A673 (cell line): ENCODE measurements around the gene MAP3K5. TPM values are rescaled to one million over a fixed set of nuclear protein-coding genes. Genes with fewer than 3 reads are reported as not detected.

Source experiments
- BruUV-seq: library from RNA; stranded (reverse); fragments of 400-500 nt; replicated peaks from 2 replicates; lab custom pipeline; 2021; lab: Mats Ljungman, UMichigan
- CTCF ChIA-PET: fragments of 300-600 bp; sonication (Branson Sonifier 250); formaldehyde crosslinking; loops from one replicate; lab custom pipeline; 2022; ENCODE audit warnings: antibody characterized with exemption; lab: Charles Lee
- POLR2A ChIA-PET: fragments of 300-600 bp; sonication (Branson Sonifier 250); formaldehyde crosslinking; loops from one replicate; lab custom pipeline; 2022; ENCODE audit warnings: antibody characterized with exemption; ENCODE audit not compliant: low non-redundant PET; lab: Charles Lee
- DNase-seq: peaks from one replicate; pipeline ENCODE4 v3.0.0-alpha.2; 2015; ENCODE audit warnings: low spot score
- H3K27ac ChIP-seq: fragments of 200-600 bp; sonication (generic); 2 replicates; pipeline ENCODE4 v1.5.1; 2016; ENCODE audit warnings: mixed run types, low read depth, mild to moderate bottlenecking, mixed read lengths, antibody characterized with exemption, low read length; ENCODE audit not compliant: poor library complexity, severe bottlenecking
- H3K27me3 ChIP-seq: fragments of 200-600 bp; sonication (generic); replicated peaks from 2 replicates; pipeline ENCODE4 v1.6.1; 2017; ENCODE audit warnings: mixed run types, low read depth, mild to moderate bottlenecking, mixed read lengths, antibody characterized with exemption, low read length; ENCODE audit not compliant: insufficient read depth, poor library complexity
- H3K36me3 ChIP-seq: fragments of 200-600 bp; sonication (generic); 2 replicates; pipeline ENCODE4 v1.6.1; 2016; ENCODE audit warnings: mixed run types, mild to moderate bottlenecking, mixed read lengths, antibody characterized with exemption, low read length; ENCODE audit not compliant: insufficient read depth, poor library complexity, severe bottlenecking
- H3K4me1 ChIP-seq: fragments of 200-600 bp; sonication (generic); 2 replicates; pipeline ENCODE4 v1.6.1; 2017; ENCODE audit warnings: mixed run types, mild to moderate bottlenecking, mixed read lengths, antibody characterized with exemption, low read length; ENCODE audit not compliant: insufficient read depth, poor library complexity, severe bottlenecking
- H3K4me3 ChIP-seq: fragments of 200-600 bp; sonication (generic); 2 replicates; pipeline ENCODE4 v1.5.1; 2016; ENCODE audit warnings: low read depth, mixed run types, mild to moderate bottlenecking, mixed read lengths, low read length; ENCODE audit not compliant: poor library complexity, severe bottlenecking
- H3K9me3 ChIP-seq: fragments of 200-600 bp; sonication (generic); 2 replicates; pipeline ENCODE4 v1.6.1; 2016; ENCODE audit warnings: mixed run types, low read depth, mild to moderate bottlenecking, mixed read lengths, antibody characterized with exemption, low read length; ENCODE audit not compliant: poor library complexity, severe bottlenecking
- EZH2 ChIP-seq: fragments of 200-600 bp; sonication (generic); IDR thresholded peaks from 2 replicates; pipeline ENCODE4 v1.6.1; 2017; ENCODE audit warnings: borderline replicate concordance, low read depth, mild to moderate bottlenecking, mixed read lengths, antibody characterized with exemption, low read length; ENCODE audit not compliant: poor library complexity, severe bottlenecking
- intact Hi-C: fragments of 100-400 bp; cut with micrococcal nuclease; formaldehyde crosslinking; loops from one replicate; pipeline ENCODE4 v1.10.0; 2022; ENCODE audit not compliant: unreplicated experiment
- total RNA-seq: library from RNA; stranded (reverse); gene quantifications from 2 replicates; pipeline ENCODE4 v1.2.3, GENCODE V29; 2021
- TF ChIP-seq, protein P1 (sequence below): fragments of 300-800, 200-600 bp; sonication (generic); conservative IDR thresholded peaks from 2 replicates; pipeline ENCODE4 v1.5.1; 2017; ENCODE audit warnings: low read depth, mild to moderate bottlenecking, antibody characterized with exemption, low read length, moderate library complexity, mixed read lengths

MAP3K5 gene
- total RNA-seq, 1 experiment from 2014 or later: 5.4 TPM

DNA sequence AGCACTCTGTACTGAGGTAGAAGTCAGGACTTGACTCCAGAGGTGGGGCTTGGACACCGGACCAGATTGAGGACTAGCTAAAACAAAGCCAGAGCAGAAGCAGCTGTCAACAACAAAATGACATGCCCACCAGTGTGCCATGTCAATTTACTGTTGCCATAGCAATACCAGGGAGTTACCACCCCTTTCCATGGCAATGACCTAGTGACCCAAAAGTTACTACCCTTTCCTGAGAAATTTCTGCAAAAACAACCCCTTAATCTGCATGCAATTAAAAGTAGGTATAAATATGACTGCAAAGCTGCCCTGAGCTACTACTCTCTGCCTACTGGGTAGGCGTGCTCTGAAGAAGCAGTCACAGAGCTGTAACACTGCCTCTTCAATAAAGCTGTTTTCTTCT, 21.0 kb downstream of the MAP3K5 start:
- Histone ChIP-seq H3K27ac (no peak overlapping the region), H3K9me3 (no peaks in the 10 kb centered on the region), H3K36me3 (no peaks in the 10 kb centered on the region), H3K4me3 (no peak overlapping the region), H3K27me3 (no peaks in the 10 kb centered on the region), H3K4me1 (peaks cover 19% of the 10 kb centered on the region)
- no peak for DNase-seq
- TF ChIP-seq, protein P1, sequence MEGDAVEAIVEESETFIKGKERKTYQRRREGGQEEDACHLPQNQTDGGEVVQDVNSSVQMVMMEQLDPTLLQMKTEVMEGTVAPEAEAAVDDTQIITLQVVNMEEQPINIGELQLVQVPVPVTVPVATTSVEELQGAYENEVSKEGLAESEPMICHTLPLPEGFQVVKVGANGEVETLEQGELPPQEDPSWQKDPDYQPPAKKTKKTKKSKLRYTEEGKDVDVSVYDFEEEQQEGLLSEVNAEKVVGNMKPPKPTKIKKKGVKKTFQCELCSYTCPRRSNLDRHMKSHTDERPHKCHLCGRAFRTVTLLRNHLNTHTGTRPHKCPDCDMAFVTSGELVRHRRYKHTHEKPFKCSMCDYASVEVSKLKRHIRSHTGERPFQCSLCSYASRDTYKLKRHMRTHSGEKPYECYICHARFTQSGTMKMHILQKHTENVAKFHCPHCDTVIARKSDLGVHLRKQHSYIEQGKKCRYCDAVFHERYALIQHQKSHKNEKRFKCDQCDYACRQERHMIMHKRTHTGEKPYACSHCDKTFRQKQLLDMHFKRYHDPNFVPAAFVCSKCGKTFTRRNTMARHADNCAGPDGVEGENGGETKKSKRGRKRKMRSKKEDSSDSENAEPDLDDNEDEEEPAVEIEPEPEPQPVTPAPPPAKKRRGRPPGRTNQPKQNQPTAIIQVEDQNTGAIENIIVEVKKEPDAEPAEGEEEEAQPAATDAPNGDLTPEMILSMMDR: no peak
- no peak for TF ChIP-seq EZH2
- ChIA-PET POLR2A (no interaction called here), CTCF (no interaction called here)
- no TSS peak for BruUV-seq
- intact Hi-C loops: no loop called here

DNA sequence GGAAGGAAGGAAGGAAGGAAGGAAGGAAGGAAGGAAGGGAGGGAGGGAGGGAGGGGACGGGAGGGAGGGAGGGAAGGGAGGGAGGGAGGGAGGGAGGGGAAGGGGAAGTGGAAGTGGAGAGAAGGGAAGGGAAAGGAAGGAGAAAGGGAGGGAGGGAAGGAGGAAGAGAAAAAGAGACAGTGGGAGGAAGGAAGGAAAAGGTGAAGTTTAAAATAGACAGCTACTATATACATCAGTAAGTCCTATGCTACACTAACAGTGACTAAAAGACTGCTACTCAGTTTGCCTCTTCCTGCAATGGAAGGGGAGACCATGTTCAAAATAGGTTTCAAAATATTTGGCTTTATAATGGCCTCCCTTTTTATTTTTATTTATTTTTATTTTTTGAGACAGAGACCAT, 22.5 kb downstream of the MAP3K5 start:
- CTCF ChIA-PET: no interaction called here
- POLR2A ChIA-PET: no interaction called here
- H3K36me3 ChIP-seq: no peaks in the 10 kb centered on the region
- TF ChIP-seq, protein P1: no peak
- TF ChIP-seq EZH2: no peak
- peaks cover 24% of the 10 kb centered on the region for H3K4me1 ChIP-seq
- H3K9me3 ChIP-seq: no peaks in the 10 kb centered on the region
- no peak overlapping the region for H3K27ac ChIP-seq
- no peaks in the 10 kb centered on the region for H3K27me3 ChIP-seq
- intact Hi-C loops: no loop called here
- no TSS peak for BruUV-seq
- no peak overlapping the region for H3K4me3 ChIP-seq
- DNase-seq: no peak

DNA sequence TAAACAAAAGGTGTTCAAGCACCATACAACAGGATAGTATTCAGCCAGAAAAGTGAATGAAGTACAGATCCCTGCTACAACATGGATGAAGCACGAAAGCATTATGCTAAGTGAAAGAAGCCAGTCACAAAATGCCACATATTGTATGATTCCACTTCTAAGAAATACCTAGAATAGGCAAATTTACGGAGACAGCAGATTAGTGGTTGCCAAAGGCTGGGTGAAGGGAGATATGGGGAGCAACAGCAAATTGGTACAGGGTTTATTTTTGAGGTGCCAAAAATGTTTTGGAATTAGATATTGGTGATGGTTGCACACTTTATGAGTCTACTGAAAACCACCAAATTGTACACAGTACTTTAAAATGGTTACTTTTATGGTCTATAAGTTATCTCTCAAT, 23.2 kb downstream of the MAP3K5 start:
- CTCF ChIA-PET: no interaction called here
- Histone ChIP-seq H3K36me3 (no peaks in the 10 kb centered on the region), H3K4me1 (peaks cover 26% of the 10 kb centered on the region), H3K4me3 (no peak overlapping the region), H3K9me3 (no peaks in the 10 kb centered on the region), H3K27ac (no peak overlapping the region), H3K27me3 (no peaks in the 10 kb centered on the region)
- TF ChIP-seq, protein P1: no peak
- TF ChIP-seq EZH2: no peak
- DNase-seq: no peak
- POLR2A ChIA-PET: no interaction called here
- intact Hi-C loops: no loop called here
- BruUV-seq: no TSS peak
